ENCODE data around the gene U2AF1L4.

Gene U2AF1L4

GRCh38 chr19:35739275-35740107 is 5.7 kb downstream of the U2AF1L4 start (continued):
- TF ChIP-seq ZNF341 (tag by site-specific recombination; IDR thresholded peaks at IDR 0.05; ENCODE audit: low read depth): peak; percentile 41; the same call in 1 of the 2 replicates
- peak; percentile 27; the same call in 1 of the 2 replicates for TF ChIP-seq HIC1 (tag by site-specific recombination; IDR thresholded peaks at IDR 0.05)

GRCh38 chr19:35738887-35739229 is 6.4 kb downstream of the U2AF1L4 start:
- TF ChIP-seq SCRT2 (tag by site-specific recombination; IDR thresholded peaks at IDR 0.05) (peak; percentile 98), PATZ1 (tag by site-specific recombination; IDR thresholded peaks at IDR 0.05) (0 out of 2 replicates have a peak, but pooled peaks have one; percentile 20), SCRT1 (tag by site-specific recombination; IDR thresholded peaks at IDR 0.05; ENCODE audit: borderline replicate concordance) (peak; percentile 92; the same call in 1 of the 2 replicates), ZNF600 (tag by site-specific recombination; IDR thresholded peaks at IDR 0.05) (peak; percentile 94), MEIS1 (CRISPR knock-in tag; IDR thresholded peaks at IDR 0.05; ENCODE audit: borderline replicate concordance) (no peak), PRDM10 (tag by site-specific recombination; IDR thresholded peaks at IDR 0.05) (no peak), ZBTB8A (tag by site-specific recombination; IDR thresholded peaks at IDR 0.05) (peak; percentile 56)
- ChIA-PET CTCF (no interaction called here), POLR2A (interaction anchor here (1.0 to 7.7 kb wide), 3 partner anchors 9 to 37 kb away, joined by 3 to 204 read pairs (median 22); partner anchors contain the start of gene LIN37)
- Histone ChIP-seq H3K4me1 (ENCODE audit: control insufficient read depth, insufficient read depth, low read length) (peaks cover 12% of the 10 kb centered on the region), H3K4me3 (ENCODE audit: low read depth, low read length) (no peak overlapping the region), H3K36me3 (ENCODE audit: control insufficient read depth in 2 of 2, insufficient read depth in 1 of 2, low read length in 2 of 2) (peaks cover 66 to 75% of the 10 kb centered on the region in 2 experiments), H3K27ac (ENCODE audit: extremely low read depth, low read depth, low read length) (peak overlapping the region; percentile 50; the same call in 1 of the 2 replicates), H3K9me3 (ENCODE audit: control insufficient read depth, insufficient read depth, low read depth, low read length) (no peaks in the 10 kb centered on the region)

- Histone ChIP-seq H3K4me3 (ENCODE audit: low read depth, low read length) (no peak overlapping the region), H3K9me3 (ENCODE audit: control insufficient read depth, insufficient read depth, low read depth, low read length) (no peaks in the 10 kb centered on the region), H3K4me1 (ENCODE audit: control insufficient read depth, insufficient read depth, low read length) (peaks cover 12% of the 10 kb centered on the region), H3K36me3 (ENCODE audit: control insufficient read depth in 2 of 2, insufficient read depth in 1 of 2, low read length in 2 of 2) (peaks cover 70 to 76% of the 10 kb centered on the region in 2 experiments), H3K27ac (ENCODE audit: extremely low read depth, low read depth, low read length) (peak overlapping the region; percentile 50; the same call in 1 of the 2 replicates)
- CTCF ChIA-PET: interaction anchor here (0.6 to 2.0 kb wide), 7 partner anchors 11 to 1312 kb away, joined by 3 to 7 read pairs (median 4); no protein-coding TSS in a partner anchor
- POLR2A ChIA-PET: interaction anchor here (0.7 to 7.7 kb wide), 4 partner anchors 7 to 19 kb away, joined by 3 to 204 read pairs (median 3); partner anchors contain the start of genes LIN37, PSENEN and U2AF1L4
- no peak for TF ChIP-seq ZNF280C (tag by site-specific recombination; IDR thresholded peaks at IDR 0.05)
- TF ChIP-seq ZNF510 (tag by site-specific recombination; IDR thresholded peaks at IDR 0.05; ENCODE audit: insufficient replicate concordance): no peak
- peak; percentile 46; the same call in 1 of the 2 replicates for TF ChIP-seq HIC1 (tag by site-specific recombination; IDR thresholded peaks at IDR 0.05)
- TF ChIP-seq ZNF274 (IDR thresholded peaks at IDR 0.05; ENCODE audit: low read length): no peak
- TF ChIP-seq ZNF274 (tag by site-specific recombination; IDR thresholded peaks at IDR 0.05; ENCODE audit: borderline replicate concordance): no peak
- TF ChIP-seq ZNF114 (tag by site-specific recombination; IDR thresholded peaks at IDR 0.05): no peak
Measured at GRCh38 chr19:35738021-35738886, 7.0 kb downstream of the U2AF1L4 start.

Data from HEK293 (cell line).